ENCODE data around the gene SLC39A11.

DNA sequence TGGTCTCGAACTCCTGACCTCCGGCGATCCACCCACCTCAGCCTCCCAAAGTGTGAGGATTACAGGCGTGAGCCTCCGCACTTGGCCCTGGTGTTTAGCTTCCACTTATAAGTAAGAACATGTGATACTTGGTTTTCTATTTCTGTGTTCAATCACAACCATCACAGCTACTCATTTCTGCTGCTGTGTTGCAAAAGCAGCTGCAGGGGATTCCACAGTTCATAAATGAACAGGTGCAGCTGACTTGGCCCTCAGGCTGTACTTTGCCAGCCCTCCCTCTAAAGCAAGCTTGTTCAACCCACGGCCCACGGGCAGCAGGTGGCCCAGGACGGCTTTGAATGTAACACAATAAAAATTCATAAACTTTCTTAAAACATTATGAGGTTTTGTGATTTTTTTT, 79.2 kb downstream of the SLC39A11 start:
- TF ChIP-seq, protein P1, sequence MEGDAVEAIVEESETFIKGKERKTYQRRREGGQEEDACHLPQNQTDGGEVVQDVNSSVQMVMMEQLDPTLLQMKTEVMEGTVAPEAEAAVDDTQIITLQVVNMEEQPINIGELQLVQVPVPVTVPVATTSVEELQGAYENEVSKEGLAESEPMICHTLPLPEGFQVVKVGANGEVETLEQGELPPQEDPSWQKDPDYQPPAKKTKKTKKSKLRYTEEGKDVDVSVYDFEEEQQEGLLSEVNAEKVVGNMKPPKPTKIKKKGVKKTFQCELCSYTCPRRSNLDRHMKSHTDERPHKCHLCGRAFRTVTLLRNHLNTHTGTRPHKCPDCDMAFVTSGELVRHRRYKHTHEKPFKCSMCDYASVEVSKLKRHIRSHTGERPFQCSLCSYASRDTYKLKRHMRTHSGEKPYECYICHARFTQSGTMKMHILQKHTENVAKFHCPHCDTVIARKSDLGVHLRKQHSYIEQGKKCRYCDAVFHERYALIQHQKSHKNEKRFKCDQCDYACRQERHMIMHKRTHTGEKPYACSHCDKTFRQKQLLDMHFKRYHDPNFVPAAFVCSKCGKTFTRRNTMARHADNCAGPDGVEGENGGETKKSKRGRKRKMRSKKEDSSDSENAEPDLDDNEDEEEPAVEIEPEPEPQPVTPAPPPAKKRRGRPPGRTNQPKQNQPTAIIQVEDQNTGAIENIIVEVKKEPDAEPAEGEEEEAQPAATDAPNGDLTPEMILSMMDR (conservative IDR thresholded peaks at IDR 0.05 in 1 of 2, IDR thresholded peaks at IDR 0.05 in 1 of 2; ENCODE audit: extremely low read depth in 1 of 2, insufficient read depth in 1 of 2, low read depth in 1 of 2, low read length in 2 of 2) = no peak
- TF ChIP-seq EZH2 (IDR thresholded peaks at IDR 0.05; ENCODE audit: borderline replicate concordance, low read length) = no peak
